HEK293 (cell line): ENCODE data around the gene RFLNA.

ENCODE experiments used
- CTCF ChIA-PET: fragments of 350-600 bp; formaldehyde crosslinking; extraction: SDS; loops from one replicate; lab custom pipeline; 2021; ENCODE audit warnings: antibody characterized with exemption; lab: Yijun Ruan, JAX
- POLR2A ChIA-PET: fragments of 300-600 bp; formaldehyde crosslinking; extraction: SDS; loops from one replicate; lab custom pipeline; 2020; ENCODE audit warnings: antibody characterized with exemption, inconsistent platforms; lab: Yijun Ruan, JAX
- H3K27ac ChIP-seq: fragments of 200-500 bp; sonication (Bioruptor generic); 2 replicates; pipeline ENCODE4 v1.5.1; 2014; ENCODE audit warnings: low read depth, low read length, control low read depth, inconsistent platforms; ENCODE audit errors: extremely low read depth
- H3K36me3 ChIP-seq, 2 experiments: fragments of 200-500 bp in 1 of 2; sonication (Bioruptor generic) in 1 of 2; 1 replicate in 1 of 2; 2 replicates in 1 of 2; pipeline ENCODE4 v1.5.1; 2014 to 2017; ENCODE audit warnings: inconsistent platforms in 2 of 2, low read length in 2 of 2; ENCODE audit not compliant: control insufficient read depth in 2 of 2, insufficient read depth in 1 of 2
- H3K4me1 ChIP-seq: fragments of 200-500 bp; sonication (Bioruptor generic); 2 replicates; pipeline ENCODE4 v1.5.1; 2014; ENCODE audit warnings: mild to moderate bottlenecking, low read length, inconsistent platforms; ENCODE audit not compliant: control insufficient read depth, insufficient read depth
- H3K4me3 ChIP-seq: 2 replicates; pipeline ENCODE4 v1.5.1; 2011; ENCODE audit warnings: low read depth, mild to moderate bottlenecking, control low read depth, low read length, moderate library complexity
- H3K9me3 ChIP-seq: fragments of 200-500 bp; sonication (Bioruptor generic); 2 replicates; pipeline ENCODE4 v1.5.1; 2014; ENCODE audit warnings: low read depth, low read length, inconsistent platforms; ENCODE audit not compliant: control insufficient read depth, insufficient read depth
- KLF17 ChIP-seq: fragments of 450-650 bp; formaldehyde crosslinking; IDR thresholded peaks from 2 replicates; pipeline ENCODE4 v1.5.1; 2016; ENCODE audit warnings: missing biosample characterization, missing genetic modification characterization
- SCRT1 ChIP-seq: fragments of 450-650 bp; formaldehyde crosslinking; IDR thresholded peaks from 2 replicates; pipeline ENCODE4 v1.5.1; 2016; ENCODE audit warnings: missing biosample characterization, missing genetic modification characterization, borderline replicate concordance
- SCRT2 ChIP-seq: fragments of 450-650 bp; formaldehyde crosslinking; IDR thresholded peaks from 2 replicates; pipeline ENCODE4 v1.5.1; 2016; ENCODE audit warnings: missing biosample characterization, missing genetic modification characterization
- WT1 ChIP-seq: fragments of 450-650 bp; formaldehyde crosslinking; IDR thresholded peaks from 2 replicates; pipeline ENCODE4 v1.5.1; 2016; ENCODE audit warnings: missing biosample characterization, missing genetic modification characterization
- ZBTB26 ChIP-seq: fragments of 450-650 bp; formaldehyde crosslinking; optimal IDR thresholded peaks from 2 replicates; pipeline ENCODE3; 2016; ENCODE audit warnings: missing biosample characterization, mild to moderate bottlenecking, missing genetic modification characterization
- ZFHX2 ChIP-seq: fragments of 450-650 bp; formaldehyde crosslinking; conservative IDR thresholded peaks from 2 replicates; pipeline ENCODE4 v1.5.1; 2016; ENCODE audit warnings: missing biosample characterization, missing genetic modification characterization
- ZNF214 ChIP-seq: fragments of 450-650 bp; formaldehyde crosslinking; IDR thresholded peaks from 2 replicates; pipeline ENCODE4 v1.5.1; 2017; ENCODE audit warnings: missing biosample characterization, mild to moderate bottlenecking, missing genetic modification characterization, borderline replicate concordance
- ZNF23 ChIP-seq: fragments of 450-650 bp; formaldehyde crosslinking; IDR thresholded peaks from 2 replicates; pipeline ENCODE4 v1.5.1; 2016; ENCODE audit warnings: missing biosample characterization, missing genetic modification characterization, borderline replicate concordance
- ZNF239 ChIP-seq: fragments of 450-650 bp; formaldehyde crosslinking; IDR thresholded peaks from 2 replicates; pipeline ENCODE4 v1.5.1; 2016; ENCODE audit warnings: missing biosample characterization, missing genetic modification characterization
- ZNF292 ChIP-seq: fragments of 450-650 bp; formaldehyde crosslinking; IDR thresholded peaks from 2 replicates; pipeline ENCODE4 v1.5.1; 2016; ENCODE audit warnings: low read depth, missing biosample characterization, missing genetic modification characterization, borderline replicate concordance
- ZNF404 ChIP-seq: fragments of 450-650 bp; formaldehyde crosslinking; IDR thresholded peaks from 2 replicates; pipeline ENCODE4 v1.5.1; 2017; ENCODE audit warnings: missing biosample characterization, missing genetic modification characterization
- ZNF514 ChIP-seq: fragments of 450-650 bp; formaldehyde crosslinking; IDR thresholded peaks from 2 replicates; pipeline ENCODE4 v1.5.1; 2016; ENCODE audit warnings: missing biosample characterization, missing genetic modification characterization
- ZNF555 ChIP-seq: fragments of 450-650 bp; formaldehyde crosslinking; conservative IDR thresholded peaks from 2 replicates; pipeline ENCODE4 v1.5.1; 2017; ENCODE audit warnings: missing biosample characterization, mild to moderate bottlenecking, missing genetic modification characterization, inconsistent platforms
- ZNF645 ChIP-seq: fragments of 450-650 bp; formaldehyde crosslinking; IDR thresholded peaks from 2 replicates; pipeline ENCODE4; 2016; ENCODE audit warnings: missing biosample characterization, missing genetic modification characterization
- ZNF654 ChIP-seq: fragments of 450-650 bp; formaldehyde crosslinking; IDR thresholded peaks from 2 replicates; pipeline ENCODE4 v1.5.1; 2016; ENCODE audit warnings: low read depth, missing biosample characterization, missing genetic modification characterization

Gene RFLNA

GRCh38 chr12:124328116-124328515 lies 33.2 kb downstream of the RFLNA start:
- no peak overlapping the region for H3K27ac ChIP-seq
- ChIA-PET POLR2A (no interaction called here), CTCF (interaction anchor here (1.0 kb wide), 1 partner anchor 292 kb away, joined by 4 read pairs; no protein-coding TSS in a partner anchor)
- no peaks in the 10 kb centered on the region for H3K4me1 ChIP-seq
- peaks cover 0 to 60% of the 10 kb centered on the region in 2 experiments; a peak in 2 of 3 replicates for H3K36me3 ChIP-seq
- no peak overlapping the region for H3K4me3 ChIP-seq
- TF ChIP-seq ZNF645 (tag by site-specific recombination) (no peak), WT1 (tag by site-specific recombination) (peak; percentile 24; the same call in 1 of the 2 replicates)
- no peaks in the 10 kb centered on the region for H3K9me3 ChIP-seq

- TF ChIP-seq KLF17 (tag by site-specific recombination), result no peak
- no peak for TF ChIP-seq ZNF292 (tag by site-specific recombination)
- TF ChIP-seq WT1 (tag by site-specific recombination), result no peak
- no peak for TF ChIP-seq ZNF514 (tag by site-specific recombination)
- TF ChIP-seq ZFHX2 (tag by site-specific recombination), result no peak
- TF ChIP-seq ZNF404 (tag by site-specific recombination), result no peak
- ChIA-PET POLR2A (no interaction called here), CTCF (no interaction called here)
- Histone ChIP-seq H3K36me3 (peaks cover 0 to 58% of the 10 kb centered on the region in 2 experiments; a peak in 2 of 3 replicates), H3K4me3 (no peak overlapping the region), H3K4me1 (no peaks in the 10 kb centered on the region), H3K27ac (no peak overlapping the region), H3K9me3 (no peaks in the 10 kb centered on the region)
Observed at GRCh38 chr12:124328636-124329035, 33.7 kb downstream of the RFLNA start.

- H3K9me3 ChIP-seq, result no peaks in the 10 kb centered on the region
- CTCF ChIA-PET, result interaction anchor here (0.6 to 1.5 kb wide), 3 partner anchors 299 to 439 kb away, joined by 3 to 5 read pairs (median 3); no protein-coding TSS in a partner anchor
- no peak overlapping the region for H3K4me3 ChIP-seq
- H3K27ac ChIP-seq, result no peak overlapping the region
- peaks cover 8 to 58% of the 10 kb centered on the region in 2 experiments; a peak in 2 of 3 replicates for H3K36me3 ChIP-seq
- no peaks in the 10 kb centered on the region for H3K4me1 ChIP-seq
- TF ChIP-seq SCRT2 (peak; percentile 86), ZNF654 (0 out of 2 replicates have a peak, but pooled peaks have one; percentile 7), SCRT1 (0 out of 2 replicates have a peak, but pooled peaks have one; percentile 65), ZNF555 (tag by site-specific recombination) (no peak), ZFHX2 (tag by site-specific recombination) (0 out of 2 replicates have a peak, but pooled peaks have one; percentile 39), ZNF214 (tag by site-specific recombination) (no peak)
- POLR2A ChIA-PET, result no interaction called here
Observed at GRCh38 chr12:124332058-124332672, 37.3 kb downstream of the RFLNA start.

- CTCF ChIA-PET, result interaction anchor here (0.6 kb wide), 1 partner anchor 438 kb away, joined by 3 read pairs; no protein-coding TSS in a partner anchor
- Histone ChIP-seq H3K9me3 (no peaks in the 10 kb centered on the region), H3K27ac (no peak overlapping the region), H3K4me1 (no peaks in the 10 kb centered on the region), H3K4me3 (no peak overlapping the region), H3K36me3 (peaks cover 8 to 66% of the 10 kb centered on the region in 2 experiments; a peak in 2 of 3 replicates)
- POLR2A ChIA-PET, result interaction anchor here (0.6 kb wide), 1 partner anchor 1532 kb away, joined by 3 read pairs; no protein-coding TSS in a partner anchor
- TF ChIP-seq ZNF239, result no peak
- no peak for TF ChIP-seq ZBTB26 (tag by site-specific recombination)
- no peak for TF ChIP-seq ZNF23 (tag by site-specific recombination)
Observed at GRCh38 chr12:124332900-124333299, 38.0 kb downstream of the RFLNA start.
